Measurements from ENCODE around the gene RUNX1.

RUNX1 gene

DNA sequence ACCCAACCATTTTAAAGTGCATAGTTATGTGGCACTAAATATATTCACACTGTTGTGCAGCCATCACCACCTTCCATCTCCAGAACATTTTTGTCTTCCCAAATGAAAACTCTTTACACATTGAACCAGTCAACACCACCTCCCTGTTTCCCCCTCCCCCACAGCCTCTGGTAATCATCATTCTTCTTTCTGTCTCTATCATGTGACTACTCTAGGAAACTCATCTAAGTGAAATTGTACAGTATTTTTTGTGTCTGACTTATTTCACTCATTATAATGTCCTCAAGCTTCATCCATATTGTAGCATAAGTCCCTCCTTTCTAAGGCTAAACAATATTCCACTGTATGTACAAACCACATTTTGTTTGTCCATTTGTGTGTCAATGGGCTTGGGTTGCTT is 128.0 kb downstream of the RUNX1 start:
- Histone ChIP-seq H3K27ac (ENCODE audit: poor library complexity, severe bottlenecking) (no peak overlapping the region), H3K4me1 (ENCODE audit: insufficient read depth, poor library complexity, severe bottlenecking) (no peaks in the 10 kb centered on the region), H3K9me3 (ENCODE audit: severe bottlenecking) (no peaks in the 10 kb centered on the region), H3K36me3 (ENCODE audit: low read depth) (no peaks in the 10 kb centered on the region), H3K27me3 (ENCODE audit: insufficient read depth, poor library complexity, severe bottlenecking) (no peaks in the 10 kb centered on the region), H3K4me3 (ENCODE audit: severe bottlenecking) (no peak overlapping the region)
- TF ChIP-seq, protein P1, sequence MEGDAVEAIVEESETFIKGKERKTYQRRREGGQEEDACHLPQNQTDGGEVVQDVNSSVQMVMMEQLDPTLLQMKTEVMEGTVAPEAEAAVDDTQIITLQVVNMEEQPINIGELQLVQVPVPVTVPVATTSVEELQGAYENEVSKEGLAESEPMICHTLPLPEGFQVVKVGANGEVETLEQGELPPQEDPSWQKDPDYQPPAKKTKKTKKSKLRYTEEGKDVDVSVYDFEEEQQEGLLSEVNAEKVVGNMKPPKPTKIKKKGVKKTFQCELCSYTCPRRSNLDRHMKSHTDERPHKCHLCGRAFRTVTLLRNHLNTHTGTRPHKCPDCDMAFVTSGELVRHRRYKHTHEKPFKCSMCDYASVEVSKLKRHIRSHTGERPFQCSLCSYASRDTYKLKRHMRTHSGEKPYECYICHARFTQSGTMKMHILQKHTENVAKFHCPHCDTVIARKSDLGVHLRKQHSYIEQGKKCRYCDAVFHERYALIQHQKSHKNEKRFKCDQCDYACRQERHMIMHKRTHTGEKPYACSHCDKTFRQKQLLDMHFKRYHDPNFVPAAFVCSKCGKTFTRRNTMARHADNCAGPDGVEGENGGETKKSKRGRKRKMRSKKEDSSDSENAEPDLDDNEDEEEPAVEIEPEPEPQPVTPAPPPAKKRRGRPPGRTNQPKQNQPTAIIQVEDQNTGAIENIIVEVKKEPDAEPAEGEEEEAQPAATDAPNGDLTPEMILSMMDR (IDR thresholded peaks at IDR 0.05; ENCODE audit: poor library complexity, severe bottlenecking) = no peak
- ATAC-seq (ENCODE audit: low read depth) = no peak
- DNase-seq (ENCODE audit: low spot score) = no peak

DNA sequence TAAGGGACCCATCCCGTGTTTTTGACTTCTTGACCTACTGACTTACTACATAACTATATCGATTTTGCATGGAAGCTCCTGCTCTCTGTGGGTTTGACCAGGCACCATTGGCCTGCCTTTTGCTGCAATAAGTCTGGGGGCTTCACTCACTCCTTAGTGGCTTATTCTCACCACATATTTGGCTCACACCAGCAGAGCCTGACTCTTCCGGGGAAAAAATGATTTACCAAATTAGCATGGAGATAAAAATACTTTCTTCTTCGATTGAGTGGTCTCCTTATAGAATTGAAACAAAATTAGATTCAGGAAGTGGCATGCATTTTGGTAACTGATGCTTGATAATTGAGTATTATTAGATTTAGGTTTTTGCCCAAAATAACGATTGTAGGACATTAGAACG is 129.7 kb downstream of the RUNX1 start:
- no peak overlapping the region for H3K4me3 ChIP-seq (ENCODE audit: severe bottlenecking)
- H3K27me3 ChIP-seq (ENCODE audit: insufficient read depth, poor library complexity, severe bottlenecking) = no peaks in the 10 kb centered on the region
- no peaks in the 10 kb centered on the region for H3K9me3 ChIP-seq (ENCODE audit: severe bottlenecking)
- ATAC-seq (ENCODE audit: low read depth) (no peak), DNase-seq (ENCODE audit: low spot score) (no peak)
- H3K4me1 ChIP-seq (ENCODE audit: insufficient read depth, poor library complexity, severe bottlenecking) = peaks cover 8% of the 10 kb centered on the region
- no peaks in the 10 kb centered on the region for H3K36me3 ChIP-seq (ENCODE audit: low read depth)
- H3K27ac ChIP-seq (ENCODE audit: poor library complexity, severe bottlenecking) = no peak overlapping the region
- TF ChIP-seq, protein P1 (IDR thresholded peaks at IDR 0.05; ENCODE audit: poor library complexity, severe bottlenecking) = no peak

- TF ChIP-seq, protein P1 (IDR thresholded peaks at IDR 0.05; ENCODE audit: poor library complexity, severe bottlenecking) = no peak
- H3K27ac ChIP-seq (ENCODE audit: poor library complexity, severe bottlenecking) = no peak overlapping the region
- H3K4me3 ChIP-seq (ENCODE audit: severe bottlenecking) = no peak overlapping the region
- H3K36me3 ChIP-seq (ENCODE audit: low read depth) = no peaks in the 10 kb centered on the region
- ATAC-seq (ENCODE audit: low read depth) (no peak), DNase-seq (ENCODE audit: low spot score) (no peak)
- no peaks in the 10 kb centered on the region for H3K9me3 ChIP-seq (ENCODE audit: severe bottlenecking)
- no peaks in the 10 kb centered on the region for H3K27me3 ChIP-seq (ENCODE audit: insufficient read depth, poor library complexity, severe bottlenecking)
- H3K4me1 ChIP-seq (ENCODE audit: insufficient read depth, poor library complexity, severe bottlenecking) = peaks cover 8% of the 10 kb centered on the region
These were observed 132.7 kb downstream of the RUNX1 start for GRCh38 chr21:34916446-34916845.

DNA sequence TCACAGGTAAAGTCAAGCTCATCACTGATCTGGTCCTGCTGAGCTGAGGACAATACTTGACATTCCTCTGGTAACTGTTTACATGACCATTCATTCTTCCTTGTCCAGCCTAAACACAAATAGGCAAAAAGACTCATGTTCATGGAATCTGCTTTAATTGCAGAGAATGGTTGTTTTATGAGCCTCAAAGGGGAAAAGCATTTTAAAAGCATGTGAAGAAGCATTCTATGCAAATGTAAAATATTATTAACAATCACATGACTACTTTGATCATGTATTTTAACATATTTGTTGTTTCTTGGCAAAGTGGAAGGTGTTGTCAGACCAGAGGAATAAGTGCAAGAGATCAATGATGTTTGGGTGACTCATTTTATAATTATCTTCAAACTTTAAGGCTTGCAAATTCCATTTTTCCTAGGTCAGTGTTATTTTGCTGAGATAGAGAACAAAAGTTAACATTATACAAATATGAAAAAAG is 133.7 kb downstream of the RUNX1 start:
- Histone ChIP-seq H3K27me3 (ENCODE audit: insufficient read depth, poor library complexity, severe bottlenecking) (no peaks in the 10 kb centered on the region), H3K4me1 (ENCODE audit: insufficient read depth, poor library complexity, severe bottlenecking) (peaks cover 8% of the 10 kb centered on the region), H3K9me3 (ENCODE audit: severe bottlenecking) (no peaks in the 10 kb centered on the region), H3K4me3 (ENCODE audit: severe bottlenecking) (no peak overlapping the region), H3K27ac (ENCODE audit: poor library complexity, severe bottlenecking) (peak overlapping the region; percentile 6), H3K36me3 (ENCODE audit: low read depth) (no peaks in the 10 kb centered on the region)
- TF ChIP-seq, protein P1 (IDR thresholded peaks at IDR 0.05; ENCODE audit: poor library complexity, severe bottlenecking) = no peak
- DNase-seq (ENCODE audit: low spot score) (no peak), ATAC-seq (ENCODE audit: low read depth) (peak; percentile 52; the same call in 1 of the 3 replicates)

DNA sequence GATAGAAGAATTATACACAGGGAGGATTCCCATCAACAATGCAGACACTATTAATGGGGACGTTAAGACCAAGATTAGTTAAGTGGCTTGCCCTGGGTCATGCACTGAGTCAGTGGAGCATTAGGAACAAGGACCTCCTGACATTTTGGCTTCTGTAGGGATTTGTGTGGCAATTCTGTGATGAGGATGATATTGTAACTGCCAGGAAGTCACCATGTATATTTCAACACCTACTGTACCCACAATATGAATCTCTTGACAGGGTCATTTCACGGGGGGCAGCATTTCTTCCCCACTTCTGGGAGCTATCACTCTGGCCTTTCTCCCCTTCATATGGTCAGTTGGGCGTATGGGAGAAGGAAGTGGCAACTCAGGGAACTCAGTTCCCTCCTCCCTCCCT is 134.9 kb downstream of the RUNX1 start:
- Histone ChIP-seq H3K27me3 (ENCODE audit: insufficient read depth, poor library complexity, severe bottlenecking) (no peaks in the 10 kb centered on the region), H3K4me3 (ENCODE audit: severe bottlenecking) (no peak overlapping the region), H3K9me3 (ENCODE audit: severe bottlenecking) (no peaks in the 10 kb centered on the region), H3K27ac (ENCODE audit: poor library complexity, severe bottlenecking) (no peak overlapping the region), H3K36me3 (ENCODE audit: low read depth) (no peaks in the 10 kb centered on the region), H3K4me1 (ENCODE audit: insufficient read depth, poor library complexity, severe bottlenecking) (peaks cover 8% of the 10 kb centered on the region)
- TF ChIP-seq, protein P1 (IDR thresholded peaks at IDR 0.05; ENCODE audit: poor library complexity, severe bottlenecking) = no peak
- no peak for DNase-seq (ENCODE audit: low spot score)
- no peak for ATAC-seq (ENCODE audit: low read depth)

Data from RWPE2 (cell line).